ENCODE results near the gene KIF1C.

Gene KIF1C

DNA sequence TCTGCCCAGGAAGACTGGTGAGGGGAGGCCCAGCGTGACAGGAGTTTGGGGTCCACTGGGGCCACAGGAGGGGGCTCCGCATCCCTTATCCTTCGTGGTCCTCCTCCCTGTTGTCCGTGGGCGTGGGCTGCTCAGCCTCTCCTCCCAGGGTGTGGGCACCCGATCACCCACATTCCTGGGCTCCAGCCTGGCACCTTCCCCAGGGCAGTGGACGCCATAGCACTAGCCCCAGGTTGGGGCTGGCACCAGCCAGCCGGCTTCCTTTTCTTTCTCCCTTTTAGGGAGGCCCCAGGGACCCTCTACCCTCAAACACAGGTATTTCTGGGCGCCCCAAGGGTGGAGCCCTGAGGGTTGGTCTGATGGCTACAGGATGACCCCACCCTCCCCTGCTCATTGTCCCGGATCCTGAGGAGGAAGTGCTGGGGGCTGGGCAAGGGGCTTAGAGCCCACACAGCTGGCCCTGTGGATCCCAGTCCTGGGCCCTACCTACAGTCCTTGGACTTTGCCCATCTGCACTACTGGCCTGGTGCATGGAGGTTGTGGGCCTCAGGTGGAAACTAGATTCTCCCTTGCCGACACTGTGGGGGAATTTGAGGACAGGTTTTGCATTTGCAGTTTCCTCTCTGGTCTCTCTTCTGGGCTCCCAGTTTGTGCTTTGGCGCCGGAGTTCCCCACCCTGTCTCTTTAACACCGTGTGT is 1.1 kb downstream of the KIF1C start:
- H3K36me3 ChIP-seq (ENCODE audit: control insufficient read depth in 5 of 5, insufficient read depth in 5 of 5, low read length in 5 of 5), result peaks cover 0 to 30% (median 27%) of the 10 kb centered on the region in 5 donors
- peaks cover 8 to 34% (median 33%) of the 10 kb centered on the region in 5 donors for H3K4me1 ChIP-seq (ENCODE audit: control insufficient read depth in 5 of 5, insufficient read depth in 5 of 5, low read length in 5 of 5)
- H3K9ac ChIP-seq (ENCODE audit: low read length in 5 of 5), result peak overlapping the region; percentile 68 to 95 (median 92)
- H3K4me3 ChIP-seq (ENCODE audit: low read depth in 1 of 5, low read length in 5 of 5), result peak overlapping the region; percentile 79 to 96 (median 93)
- no peaks in the 10 kb centered on the region for H3K27me3 ChIP-seq (ENCODE audit: control insufficient read depth in 5 of 5, insufficient read depth in 4 of 5, low read length in 5 of 5)
- H3K27ac ChIP-seq (ENCODE audit: low read depth, low read length), result peak overlapping the region; percentile 60
- H3K9me3 ChIP-seq (ENCODE audit: control insufficient read depth in 5 of 5, low read length in 5 of 5), result no peaks in the 10 kb centered on the region

DNA sequence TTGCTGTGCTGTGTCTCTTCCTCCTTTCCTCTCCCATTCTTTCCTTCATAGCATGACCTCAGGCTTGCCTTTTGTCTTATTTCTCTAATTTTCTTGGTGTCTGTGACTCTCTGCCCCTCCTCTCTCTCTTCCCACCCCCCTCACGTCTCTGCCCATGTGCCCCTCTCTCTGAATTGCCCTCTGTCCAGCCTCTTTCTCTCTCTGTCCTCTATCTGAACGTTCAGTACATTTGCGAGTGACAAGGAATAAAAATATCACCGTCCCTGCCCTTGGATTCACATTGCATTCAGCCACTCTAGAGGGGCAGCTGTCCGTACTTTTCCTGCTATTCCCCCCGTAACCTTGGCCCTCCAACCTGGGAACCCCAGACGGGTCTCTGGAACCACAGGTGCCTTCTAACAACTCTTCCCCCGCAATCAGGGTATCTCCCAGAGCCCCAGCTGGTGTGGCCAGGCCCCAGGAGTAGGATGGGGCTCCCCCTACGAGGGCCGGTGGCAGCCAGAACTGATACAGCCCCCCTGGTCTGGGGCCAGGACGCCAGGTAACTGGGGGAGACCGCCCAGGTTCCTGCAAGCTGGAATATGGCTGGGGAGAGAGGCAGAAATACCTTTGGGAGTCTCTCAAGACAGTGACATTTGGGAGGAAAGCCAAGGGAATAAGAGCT is 1.8 kb downstream of the KIF1C start:
- peak overlapping the region; percentile 73 to 96 (median 93) for H3K4me3 ChIP-seq (ENCODE audit: low read depth in 1 of 5, low read length in 5 of 5)
- H3K4me1 ChIP-seq (ENCODE audit: control insufficient read depth in 5 of 5, insufficient read depth in 5 of 5, low read length in 5 of 5), result peaks cover 8 to 34% (median 33%) of the 10 kb centered on the region in 5 donors
- H3K9ac ChIP-seq (ENCODE audit: low read length in 5 of 5), result peak overlapping the region in 4 of 5 donors; percentile 12 to 95 (median 92)

DNA sequence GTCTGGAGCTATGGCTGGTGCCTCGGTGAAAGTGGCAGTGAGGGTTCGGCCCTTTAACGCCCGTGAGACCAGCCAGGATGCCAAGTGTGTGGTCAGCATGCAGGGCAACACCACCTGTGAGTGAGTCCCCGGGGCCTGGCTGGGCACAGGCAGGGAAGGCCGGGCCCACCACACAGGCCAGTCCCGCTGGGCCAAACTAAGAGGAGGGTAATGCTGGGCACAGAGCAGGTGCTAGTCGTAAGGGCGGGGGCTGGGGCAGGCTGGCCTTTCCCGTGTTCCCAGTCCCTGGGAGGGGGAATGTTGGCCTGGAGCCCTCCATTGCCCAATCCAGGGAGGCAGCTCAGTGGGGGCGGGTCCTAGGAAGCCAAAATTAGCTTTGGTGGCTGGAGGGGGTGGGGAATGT is 2.5 kb downstream of the KIF1C start:
- no peak overlapping the region for H3K27ac ChIP-seq (ENCODE audit: low read depth, low read length)
- no peaks in the 10 kb centered on the region for H3K27me3 ChIP-seq (ENCODE audit: control insufficient read depth in 5 of 5, insufficient read depth in 4 of 5, low read length in 5 of 5)
- peak overlapping the region in 3 of 5 donors; percentile 43 to 93 (median 92) for H3K9ac ChIP-seq (ENCODE audit: low read length in 5 of 5)
- peaks cover 8 to 34% (median 33%) of the 10 kb centered on the region in 5 donors for H3K4me1 ChIP-seq (ENCODE audit: control insufficient read depth in 5 of 5, insufficient read depth in 5 of 5, low read length in 5 of 5)
- H3K9me3 ChIP-seq (ENCODE audit: control insufficient read depth in 5 of 5, low read length in 5 of 5), result no peaks in the 10 kb centered on the region
- H3K4me3 ChIP-seq (ENCODE audit: low read depth in 1 of 5, low read length in 5 of 5), result peak overlapping the region in 2 of 5 donors; percentile 36 to 95
- H3K36me3 ChIP-seq (ENCODE audit: control insufficient read depth in 5 of 5, insufficient read depth in 5 of 5, low read length in 5 of 5), result peaks cover 3 to 44% (median 41%) of the 10 kb centered on the region in 5 donors

More for the DNA sequence above, 1.8 kb downstream of the KIF1C start:
- Histone ChIP-seq H3K27ac (ENCODE audit: low read depth, low read length) (no peak overlapping the region), H3K9me3 (ENCODE audit: control insufficient read depth in 5 of 5, low read length in 5 of 5) (no peaks in the 10 kb centered on the region), H3K36me3 (ENCODE audit: control insufficient read depth in 5 of 5, insufficient read depth in 5 of 5, low read length in 5 of 5) (peaks cover 0 to 37% (median 34%) of the 10 kb centered on the region in 5 donors), H3K27me3 (ENCODE audit: control insufficient read depth in 5 of 5, insufficient read depth in 4 of 5, low read length in 5 of 5) (no peaks in the 10 kb centered on the region)

GRCh38 chr17:5002121-5002788 is 4.5 kb downstream of the KIF1C start:
- Histone ChIP-seq H3K36me3 (ENCODE audit: control insufficient read depth in 5 of 5, insufficient read depth in 5 of 5, low read length in 5 of 5) (peaks cover 6 to 63% (median 56%) of the 10 kb centered on the region in 5 donors), H3K27me3 (ENCODE audit: control insufficient read depth in 5 of 5, insufficient read depth in 4 of 5, low read length in 5 of 5) (no peaks in the 10 kb centered on the region), H3K9me3 (ENCODE audit: control insufficient read depth in 5 of 5, low read length in 5 of 5) (no peaks in the 10 kb centered on the region), H3K9ac (ENCODE audit: low read length in 5 of 5) (no peak overlapping the region), H3K4me3 (ENCODE audit: low read depth in 1 of 5, low read length in 5 of 5) (no peak overlapping the region), H3K4me1 (ENCODE audit: control insufficient read depth in 5 of 5, insufficient read depth in 5 of 5, low read length in 5 of 5) (peaks cover 8 to 27% (median 26%) of the 10 kb centered on the region in 5 donors), H3K27ac (ENCODE audit: low read depth, low read length) (no peak overlapping the region)

DNA sequence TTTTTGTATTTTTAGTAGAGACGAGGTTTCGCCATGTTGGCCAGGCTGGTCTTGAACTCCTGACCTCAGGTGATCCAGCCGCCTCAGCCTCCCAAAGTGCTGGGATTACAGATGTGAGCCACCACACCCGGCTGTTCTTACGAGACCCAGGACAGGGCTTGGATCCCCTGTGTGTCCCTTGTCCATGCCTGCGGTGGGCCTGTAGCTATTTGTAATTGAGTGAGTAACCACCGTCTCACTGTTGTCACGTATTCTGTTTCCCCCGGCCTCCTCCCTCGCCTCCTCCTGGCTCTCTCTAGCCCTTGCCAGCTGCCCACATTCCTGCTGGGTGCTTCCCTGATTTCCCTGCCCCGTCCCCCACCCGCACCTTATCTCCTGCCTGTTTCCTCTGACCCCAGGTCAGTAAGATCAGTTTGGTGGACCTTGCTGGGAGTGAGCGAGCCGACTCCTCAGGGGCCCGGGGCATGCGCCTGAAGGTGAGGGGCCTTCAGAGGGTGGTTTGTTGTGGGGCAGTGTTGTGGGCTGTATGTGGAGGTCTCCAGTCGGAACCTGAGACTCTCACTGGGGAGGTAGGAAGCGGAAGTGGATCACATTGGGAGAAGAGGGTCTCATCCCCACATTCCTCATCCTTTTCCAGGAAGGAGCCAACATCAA is 5.6 kb downstream of the KIF1C start:
- Histone ChIP-seq H3K4me3 (ENCODE audit: low read depth in 1 of 5, low read length in 5 of 5) (no peak overlapping the region), H3K27me3 (ENCODE audit: control insufficient read depth in 5 of 5, insufficient read depth in 4 of 5, low read length in 5 of 5) (no peaks in the 10 kb centered on the region), H3K9ac (ENCODE audit: low read length in 5 of 5) (no peak overlapping the region), H3K4me1 (ENCODE audit: control insufficient read depth in 5 of 5, insufficient read depth in 5 of 5, low read length in 5 of 5) (peaks cover 8 to 24% (median 24%) of the 10 kb centered on the region in 5 donors), H3K36me3 (ENCODE audit: control insufficient read depth in 5 of 5, insufficient read depth in 5 of 5, low read length in 5 of 5) (peaks cover 8 to 74% (median 67%) of the 10 kb centered on the region in 5 donors), H3K9me3 (ENCODE audit: control insufficient read depth in 5 of 5, low read length in 5 of 5) (no peaks in the 10 kb centered on the region), H3K27ac (ENCODE audit: low read depth, low read length) (no peak overlapping the region)

GRCh38 chr17:5011928-5012327 is 14.2 kb downstream of the KIF1C start:
- no peak overlapping the region for H3K9ac ChIP-seq (ENCODE audit: low read length in 5 of 5)
- peaks cover 2 to 77% (median 68%) of the 10 kb centered on the region in 5 donors for H3K36me3 ChIP-seq (ENCODE audit: control insufficient read depth in 5 of 5, insufficient read depth in 5 of 5, low read length in 5 of 5)
- H3K9me3 ChIP-seq (ENCODE audit: control insufficient read depth in 5 of 5, low read length in 5 of 5), result no peaks in the 10 kb centered on the region
- no peak overlapping the region for H3K4me3 ChIP-seq (ENCODE audit: low read depth in 1 of 5, low read length in 5 of 5)
- H3K27me3 ChIP-seq (ENCODE audit: control insufficient read depth in 5 of 5, insufficient read depth in 4 of 5, low read length in 5 of 5), result no peaks in the 10 kb centered on the region
- no peak overlapping the region for H3K27ac ChIP-seq (ENCODE audit: low read depth, low read length)
- peaks cover 0 to 5% (median 0%) of the 10 kb centered on the region in 5 donors for H3K4me1 ChIP-seq (ENCODE audit: control insufficient read depth in 5 of 5, insufficient read depth in 5 of 5, low read length in 5 of 5)

- no peak overlapping the region for H3K27ac ChIP-seq (ENCODE audit: low read depth, low read length)
- H3K4me1 ChIP-seq (ENCODE audit: control insufficient read depth in 5 of 5, insufficient read depth in 5 of 5, low read length in 5 of 5), result peaks cover 0 to 5% (median 0%) of the 10 kb centered on the region in 5 donors
- H3K4me3 ChIP-seq (ENCODE audit: low read depth in 1 of 5, low read length in 5 of 5), result no peak overlapping the region
- H3K36me3 ChIP-seq (ENCODE audit: control insufficient read depth in 5 of 5, insufficient read depth in 5 of 5, low read length in 5 of 5), result peaks cover 0 to 75% (median 64%) of the 10 kb centered on the region in 5 donors
- H3K9ac ChIP-seq (ENCODE audit: low read length in 5 of 5), result no peak overlapping the region
- H3K9me3 ChIP-seq (ENCODE audit: control insufficient read depth in 5 of 5, low read length in 5 of 5), result no peaks in the 10 kb centered on the region
- no peaks in the 10 kb centered on the region for H3K27me3 ChIP-seq (ENCODE audit: control insufficient read depth in 5 of 5, insufficient read depth in 4 of 5, low read length in 5 of 5)
Measured at GRCh38 chr17:5014357-5014756, 16.6 kb downstream of the KIF1C start.

- no peaks in the 10 kb centered on the region for H3K27me3 ChIP-seq (ENCODE audit: control insufficient read depth in 5 of 5, insufficient read depth in 4 of 5, low read length in 5 of 5)
- H3K9me3 ChIP-seq (ENCODE audit: control insufficient read depth in 5 of 5, low read length in 5 of 5), result no peaks in the 10 kb centered on the region
- H3K4me3 ChIP-seq (ENCODE audit: low read depth in 1 of 5, low read length in 5 of 5), result no peak overlapping the region
- peaks cover 0 to 2% (median 0%) of the 10 kb centered on the region in 5 donors for H3K4me1 ChIP-seq (ENCODE audit: control insufficient read depth in 5 of 5, insufficient read depth in 5 of 5, low read length in 5 of 5)
- no peak overlapping the region for H3K9ac ChIP-seq (ENCODE audit: low read length in 5 of 5)
- no peak overlapping the region for H3K27ac ChIP-seq (ENCODE audit: low read depth, low read length)
- H3K36me3 ChIP-seq (ENCODE audit: control insufficient read depth in 5 of 5, insufficient read depth in 5 of 5, low read length in 5 of 5), result peaks cover 0 to 86% (median 70%) of the 10 kb centered on the region in 5 donors
Measured at GRCh38 chr17:5019475-5019956, 21.8 kb downstream of the KIF1C start.

DNA sequence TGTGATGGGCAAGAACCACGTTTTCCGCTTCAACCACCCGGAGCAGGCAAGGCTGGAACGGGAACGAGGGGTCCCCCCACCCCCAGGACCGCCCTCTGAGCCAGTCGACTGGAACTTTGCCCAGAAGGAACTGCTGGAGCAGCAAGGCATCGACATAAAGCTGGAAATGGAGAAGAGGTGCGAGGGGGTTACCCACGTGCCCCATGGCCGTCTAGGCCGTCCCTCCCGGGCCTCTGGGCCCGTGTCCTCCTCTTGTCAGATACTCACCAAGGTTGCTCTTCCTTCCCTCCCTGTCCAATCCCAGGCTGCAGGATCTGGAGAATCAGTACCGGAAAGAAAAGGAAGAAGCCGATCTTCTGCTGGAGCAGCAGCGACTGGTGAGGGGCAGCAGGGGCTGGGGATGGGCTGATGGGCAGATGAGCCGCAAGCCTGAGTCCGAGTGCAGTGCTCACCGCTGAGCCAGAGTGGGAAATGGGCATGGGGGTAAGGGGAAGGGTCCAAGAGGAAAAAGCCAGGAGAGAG is 22.8 kb downstream of the KIF1C start:
- H3K9me3 ChIP-seq (ENCODE audit: control insufficient read depth in 5 of 5, low read length in 5 of 5), result no peaks in the 10 kb centered on the region
- no peak overlapping the region for H3K4me3 ChIP-seq (ENCODE audit: low read depth in 1 of 5, low read length in 5 of 5)
- no peaks in the 10 kb centered on the region for H3K27me3 ChIP-seq (ENCODE audit: control insufficient read depth in 5 of 5, insufficient read depth in 4 of 5, low read length in 5 of 5)
- peaks cover 0 to 76% (median 64%) of the 10 kb centered on the region in 5 donors for H3K36me3 ChIP-seq (ENCODE audit: control insufficient read depth in 5 of 5, insufficient read depth in 5 of 5, low read length in 5 of 5)
- no peak overlapping the region for H3K9ac ChIP-seq (ENCODE audit: low read length in 5 of 5)
- H3K27ac ChIP-seq (ENCODE audit: low read depth, low read length), result no peak overlapping the region
- H3K4me1 ChIP-seq (ENCODE audit: control insufficient read depth in 5 of 5, insufficient read depth in 5 of 5, low read length in 5 of 5), result peaks cover 0 to 6% (median 0%) of the 10 kb centered on the region in 5 donors

Measured in subcutaneous abdominal adipose tissue (tissue), 5 donors.